HepG2 (cell line): Measurements from ENCODE around the gene SFXN5. TPM values are rescaled to one million over a fixed set of nuclear protein-coding genes. Genes with fewer than 3 reads are reported as not detected.

Source experiments
- ATAC-seq: fragments of 200-7000 bp; cut with Tn5 transposase; 3 replicates; pipeline ENCODE4 v1.9.1; 2020; ENCODE audit warnings: mild to moderate bottlenecking, moderate library complexity
- BruUV-seq: library from RNA; stranded (reverse); fragments of 400-500 nt; replicated peaks from 2 replicates; lab custom pipeline; 2021; lab: Mats Ljungman, UMichigan
- CTCF ChIA-PET: fragments of 300-600 bp; formaldehyde crosslinking; extraction: SDS; loops from one replicate; lab custom pipeline; 2021; ENCODE audit warnings: low total read pairs, inconsistent platforms, low intra/inter-chr PET ratio; lab: Yijun Ruan, JAX
- POLR2A ChIA-PET: fragments of 350-600 bp; sonication (Branson Sonifier 250); formaldehyde crosslinking; loops from one replicate; lab custom pipeline; 2020; ENCODE audit warnings: antibody characterized with exemption, inconsistent platforms; lab: Yijun Ruan, JAX
- DNase-seq: peaks from one replicate; pipeline ENCODE4 v3.0.0-alpha.2; 2015; ENCODE audit warnings: low spot score
- FAIRE-seq: peaks from 3 replicates; lab custom pipeline; 2011; peaks lifted over from hg19 to GRCh38; lab: Jason Lieb, UNC
- H2AFZ ChIP-seq: one replicate; pipeline ENCODE4 v1.6.1; 2011; ENCODE audit warnings: low read length, inconsistent platforms
- H3K27ac ChIP-seq: fragments of 300-600 bp; 3 replicates; pipeline ENCODE4 v1.8.0; 2011; ENCODE audit warnings: mixed run types, mild to moderate bottlenecking, mixed read lengths, low read length, inconsistent platforms; ENCODE audit not compliant: insufficient read depth; ENCODE audit errors: extremely low read length
- H3K27me3 ChIP-seq, 2 experiments: fragments of 200-600 bp in 1 of 2; 2 replicates in 1 of 2; 3 replicates in 1 of 2; pipeline versions ENCODE4 v1.6.0 to v1.8.0; 2011; ENCODE audit warnings: low read length in 2 of 2, mild to moderate bottlenecking in 2 of 2, moderate library complexity in 2 of 2, inconsistent platforms in 1 of 2; ENCODE audit not compliant: insufficient read depth in 2 of 2, control insufficient read depth in 1 of 2
- H3K36me3 ChIP-seq, 2 experiments: fragments of 200-600 bp in 1 of 2; replicated peaks in 1 of 2; 2 replicates in 1 of 2; 3 replicates in 1 of 2; pipeline versions ENCODE4 v1.5.1 to v1.8.0; 2011; ENCODE audit warnings: low read length in 2 of 2, inconsistent platforms in 1 of 2; ENCODE audit not compliant: insufficient read depth in 2 of 2, control insufficient read depth in 1 of 2
- H3K4me1 ChIP-seq: 2 replicates; pipeline ENCODE4 v1.5.1; 2012; ENCODE audit warnings: low read length, inconsistent platforms; ENCODE audit not compliant: insufficient read depth
- H3K4me2 ChIP-seq: 2 replicates; pipeline ENCODE4 v1.6.0; 2011; ENCODE audit warnings: low read depth, low read length, inconsistent platforms
- H3K4me3 ChIP-seq, 3 experiments: fragments of 200-600 bp in 1 of 3; sonication (generic), shearing (Covaris generic) in 1 of 3; replicated peaks in 1 of 3; 2 replicates each; pipeline ENCODE4 v1.5.1; 2011 to 2016; ENCODE audit warnings: low read length in 3 of 3, inconsistent platforms in 2 of 3, low read depth in 2 of 3, mild to moderate bottlenecking in 2 of 3, control low read depth in 1 of 3, mixed read lengths in 1 of 3; ENCODE audit not compliant: insufficient read depth in 1 of 3
- H3K79me2 ChIP-seq: one replicate; pipeline ENCODE4 v1.6.1; 2011; ENCODE audit warnings: low read length, inconsistent platforms; ENCODE audit not compliant: insufficient read depth
- H3K9ac ChIP-seq: 2 replicates; pipeline ENCODE4 v1.6.0; 2011; ENCODE audit warnings: mild to moderate bottlenecking, low read depth, low read length, inconsistent platforms; ENCODE audit not compliant: insufficient read depth
- H3K9me3 ChIP-seq: 2 replicates; pipeline ENCODE4 v1.5.1; 2012; ENCODE audit warnings: mild to moderate bottlenecking, low read length
- H4K20me1 ChIP-seq: 2 replicates; pipeline ENCODE4 v1.6.0; 2011; ENCODE audit warnings: inconsistent platforms, mild to moderate bottlenecking, low read length, moderate library complexity; ENCODE audit not compliant: insufficient read depth
- GTF3A ChIP-seq: sonication (generic); formaldehyde crosslinking; conservative IDR thresholded peaks from 2 replicates; pipeline ENCODE4 v1.4.0; 2020; ENCODE audit warnings: mild to moderate bottlenecking, missing genetic modification reagents
- IKZF4 ChIP-seq: sonication (generic); formaldehyde crosslinking; IDR thresholded peaks from 2 replicates; pipeline ENCODE4 v1.5.1; 2020; ENCODE audit warnings: borderline replicate concordance, mild to moderate bottlenecking, low read depth, missing genetic modification reagents; ENCODE audit errors: not compliant biosample characterization
- IRF2 ChIP-seq: IDR thresholded peaks from 2 replicates; pipeline ENCODE4 v1.6.1; 2018; ENCODE audit warnings: missing genetic modification reagents, missing compliant biosample characterization
- KDM6A ChIP-seq: IDR thresholded peaks from 2 replicates; pipeline ENCODE4 v1.6.1; 2016; ENCODE audit warnings: low read depth
- MIER2 ChIP-seq: IDR thresholded peaks from 2 replicates; pipeline ENCODE4 v1.6.1; 2016; ENCODE audit warnings: missing biosample characterization, missing genetic modification reagents
- POGZ ChIP-seq: sonication (generic); formaldehyde crosslinking; IDR thresholded peaks from 2 replicates; pipeline ENCODE4 v1.4.0; 2020; ENCODE audit warnings: mild to moderate bottlenecking, missing genetic modification reagents
- WIZ ChIP-seq: sonication (generic); formaldehyde crosslinking; IDR thresholded peaks from 2 replicates; pipeline ENCODE4 v1.5.1; 2020; ENCODE audit warnings: mild to moderate bottlenecking, missing genetic modification reagents
- ZNF557 ChIP-seq: sonication (generic); formaldehyde crosslinking; IDR thresholded peaks from 2 replicates; pipeline ENCODE4 v1.4.0; 2020; ENCODE audit warnings: missing genetic modification reagents
- WGBS: methylation state at CpG from one replicate; pipeline ENCODE4 v1.1.6; 2017; ENCODE audit warnings: low lambda C conversion rate; 5-methylcytosine and 5-hydroxymethylcytosine counted together
- in situ Hi-C: cut with HindIII; loops from 2 replicates; pipeline ENCODE4 v1.10.0; 2017; ENCODE audit warnings: low pct_unique_long_range_greater_than_20kb; ENCODE audit not compliant: extremely low pct_ligation_motif_present
- intact Hi-C: fragments of 100-400 bp; cut with micrococcal nuclease; formaldehyde crosslinking; loops from one replicate; pipeline ENCODE4 v1.10.0; 2022; ENCODE audit not compliant: unreplicated experiment
- polyA plus RNA-seq, 8 experiments: library from polyadenylated mRNA; depleted of rRNA in 3 of 8; stranded (reverse) in 7 of 8; unstranded in 1 of 8; fragments of >200 nt; fragmentation: Illumina TruSeq in 4 of 8; extraction: Trizol in 4 of 8; gene quantifications; 2 replicates each; pipeline versions ENCODE4 v1.2.1 to v1.2.3, GENCODE V29; 2011 to 2016; ENCODE audit warnings: low read depth in 4 of 8, missing spikeins in 1 of 8, mixed read lengths in 1 of 8; ENCODE audit not compliant: insufficient read depth in 1 of 8
- total RNA-seq, 5 experiments: library from RNA; depleted of rRNA; stranded (reverse); fragments of >200 nt; fragmentation: Illumina TruSeq; extraction: Trizol; gene quantifications; 2 replicates each; pipeline ENCODE4 v1.2.3, GENCODE V29; 2016; ENCODE audit warnings: low read depth in 1 of 5
- TF ChIP-seq, protein P1 (sequence below): sonication (generic); formaldehyde crosslinking; IDR thresholded peaks from 2 replicates; pipeline ENCODE4 v1.8.0; 2022; ENCODE audit warnings: mild to moderate bottlenecking, missing genetic modification reagents, moderate library complexity
- TF ChIP-seq, protein P2 (sequence below): sonication (generic); formaldehyde crosslinking; IDR thresholded peaks from 2 replicates; pipeline ENCODE4 v1.5.0; 2020; ENCODE audit warnings: missing genetic modification reagents
- TF ChIP-seq, protein P3 (sequence below): sonication (generic); formaldehyde crosslinking; IDR thresholded peaks from 2 replicates; pipeline ENCODE4 v1.8.1; 2022; ENCODE audit warnings: low read depth, mild to moderate bottlenecking, missing genetic modification reagents
- TF ChIP-seq, protein P4 (sequence below): IDR thresholded peaks from 2 replicates; pipeline ENCODE4 v1.6.1; 2016; ENCODE audit warnings: missing genetic modification reagents, missing compliant biosample characterization

Gene SFXN5
- total and polyA plus RNA-seq, 2 of the 13 experiments (the other 11 are each of a cell fraction or from before 2014, with no cell fraction given) = 34.9 to 37.4 TPM

DNA sequence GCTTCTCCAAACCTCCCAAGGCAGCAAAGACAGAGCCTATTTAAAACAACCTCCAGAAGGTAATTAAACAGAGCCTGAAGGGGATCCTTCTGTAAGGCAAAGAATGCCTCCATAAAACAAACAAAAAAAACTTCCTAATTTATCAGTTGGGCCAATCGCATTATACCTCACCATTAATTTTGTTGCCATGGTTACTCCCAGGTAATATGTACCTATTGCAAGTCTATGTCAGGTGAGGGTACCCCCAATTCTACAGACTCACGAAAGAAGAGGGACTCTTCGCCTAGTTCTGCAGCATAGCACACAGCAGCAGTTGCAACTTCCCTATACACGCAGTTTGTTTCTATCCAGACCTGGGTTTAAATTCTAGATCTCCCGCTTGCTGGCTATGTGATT lies 38.8 kb downstream of the SFXN5 start (continued):
- TF ChIP-seq, protein P1, sequence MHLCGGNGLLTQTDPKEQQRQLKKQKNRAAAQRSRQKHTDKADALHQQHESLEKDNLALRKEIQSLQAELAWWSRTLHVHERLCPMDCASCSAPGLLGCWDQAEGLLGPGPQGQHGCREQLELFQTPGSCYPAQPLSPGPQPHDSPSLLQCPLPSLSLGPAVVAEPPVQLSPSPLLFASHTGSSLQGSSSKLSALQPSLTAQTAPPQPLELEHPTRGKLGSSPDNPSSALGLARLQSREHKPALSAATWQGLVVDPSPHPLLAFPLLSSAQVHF (CRISPR knock-in tag) = no peak
- 0 out of 2 replicates have a peak, but pooled peaks have one; percentile 3 for TF ChIP-seq IRF2
- TF ChIP-seq, protein P2, sequence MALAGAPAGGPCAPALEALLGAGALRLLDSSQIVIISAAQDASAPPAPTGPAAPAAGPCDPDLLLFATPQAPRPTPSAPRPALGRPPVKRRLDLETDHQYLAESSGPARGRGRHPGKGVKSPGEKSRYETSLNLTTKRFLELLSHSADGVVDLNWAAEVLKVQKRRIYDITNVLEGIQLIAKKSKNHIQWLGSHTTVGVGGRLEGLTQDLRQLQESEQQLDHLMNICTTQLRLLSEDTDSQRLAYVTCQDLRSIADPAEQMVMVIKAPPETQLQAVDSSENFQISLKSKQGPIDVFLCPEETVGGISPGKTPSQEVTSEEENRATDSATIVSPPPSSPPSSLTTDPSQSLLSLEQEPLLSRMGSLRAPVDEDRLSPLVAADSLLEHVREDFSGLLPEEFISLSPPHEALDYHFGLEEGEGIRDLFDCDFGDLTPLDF (CRISPR knock-in tag) = 0 out of 2 replicates have a peak, but pooled peaks have one; percentile 1

DNA sequence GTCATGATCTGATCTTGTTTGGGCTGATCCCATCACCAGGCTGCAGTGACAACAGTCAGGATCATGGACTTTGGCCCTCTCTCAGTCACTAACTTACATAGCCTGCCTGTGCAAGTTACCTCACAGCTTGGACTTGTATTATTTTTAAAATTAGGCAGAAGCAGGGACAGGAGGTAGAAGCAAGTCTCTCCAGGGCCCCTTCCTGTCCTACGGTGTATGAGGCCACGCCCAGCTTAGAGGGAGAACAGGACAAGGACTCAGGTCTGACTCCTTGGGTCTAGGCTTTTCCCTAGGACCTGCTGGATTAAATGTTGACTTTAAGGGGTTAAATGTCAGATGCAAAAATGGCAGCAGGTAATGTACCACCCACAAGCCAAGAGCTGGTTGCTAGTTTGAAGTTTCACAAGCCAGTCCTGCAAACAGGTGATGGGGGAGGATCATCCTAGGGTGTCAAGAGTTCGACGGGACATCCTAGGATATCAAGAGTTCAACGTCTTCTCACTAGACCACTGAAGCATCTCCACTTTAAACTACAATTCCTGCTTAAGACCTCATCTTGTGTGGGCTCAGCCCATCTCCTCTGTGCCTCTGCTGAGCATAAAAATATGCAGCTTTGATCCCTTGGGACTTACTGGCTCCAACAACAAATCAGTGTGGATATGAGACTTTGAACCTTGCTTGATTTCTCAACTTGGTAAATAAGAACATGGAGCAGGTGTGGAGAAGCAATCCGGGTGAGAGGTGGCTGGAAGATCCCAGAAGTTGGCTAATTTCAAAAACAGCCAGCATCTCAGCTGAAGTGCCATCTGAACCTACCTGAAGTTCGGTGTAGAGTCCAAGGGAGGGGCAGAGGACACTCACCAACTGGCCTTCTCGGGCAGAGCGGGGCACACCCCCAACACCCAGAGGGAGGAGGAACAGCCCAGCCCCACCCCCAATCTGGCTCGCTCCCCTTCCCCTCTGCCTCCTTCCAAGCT lies 39.5 kb downstream of the SFXN5 start:
- intact Hi-C loops = loop anchor here (1.0 to 2.0 kb wide), 2 partner anchors 11 to 39 kb away; no protein-coding TSS in a partner anchor
- TF ChIP-seq, protein P3, sequence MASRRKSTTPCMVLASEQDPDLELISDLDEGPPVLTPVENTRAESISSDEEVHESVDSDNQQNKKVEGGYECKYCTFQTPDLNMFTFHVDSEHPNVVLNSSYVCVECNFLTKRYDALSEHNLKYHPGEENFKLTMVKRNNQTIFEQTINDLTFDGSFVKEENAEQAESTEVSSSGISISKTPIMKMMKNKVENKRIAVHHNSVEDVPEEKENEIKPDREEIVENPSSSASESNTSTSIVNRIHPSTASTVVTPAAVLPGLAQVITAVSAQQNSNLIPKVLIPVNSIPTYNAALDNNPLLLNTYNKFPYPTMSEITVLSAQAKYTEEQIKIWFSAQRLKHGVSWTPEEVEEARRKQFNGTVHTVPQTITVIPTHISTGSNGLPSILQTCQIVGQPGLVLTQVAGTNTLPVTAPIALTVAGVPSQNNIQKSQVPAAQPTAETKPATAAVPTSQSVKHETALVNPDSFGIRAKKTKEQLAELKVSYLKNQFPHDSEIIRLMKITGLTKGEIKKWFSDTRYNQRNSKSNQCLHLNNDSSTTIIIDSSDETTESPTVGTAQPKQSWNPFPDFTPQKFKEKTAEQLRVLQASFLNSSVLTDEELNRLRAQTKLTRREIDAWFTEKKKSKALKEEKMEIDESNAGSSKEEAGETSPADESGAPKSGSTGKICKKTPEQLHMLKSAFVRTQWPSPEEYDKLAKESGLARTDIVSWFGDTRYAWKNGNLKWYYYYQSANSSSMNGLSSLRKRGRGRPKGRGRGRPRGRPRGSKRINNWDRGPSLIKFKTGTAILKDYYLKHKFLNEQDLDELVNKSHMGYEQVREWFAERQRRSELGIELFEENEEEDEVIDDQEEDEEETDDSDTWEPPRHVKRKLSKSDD (CRISPR knock-in tag) = peak; percentile 50; the same call in 1 of the 2 replicates
- TF ChIP-seq, protein P4, sequence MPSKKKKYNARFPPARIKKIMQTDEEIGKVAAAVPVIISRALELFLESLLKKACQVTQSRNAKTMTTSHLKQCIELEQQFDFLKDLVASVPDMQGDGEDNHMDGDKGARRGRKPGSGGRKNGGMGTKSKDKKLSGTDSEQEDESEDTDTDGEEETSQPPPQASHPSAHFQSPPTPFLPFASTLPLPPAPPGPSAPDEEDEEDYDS (CRISPR knock-in tag) = peak; percentile 61
- TF ChIP-seq POGZ (CRISPR knock-in tag) (peak; percentile 79; the same call in 1 of the 2 replicates), ZNF557 (CRISPR knock-in tag) (no peak), WIZ (CRISPR knock-in tag) (peak; percentile 92; the same call in 1 of the 2 replicates), IKZF4 (peak; percentile 43), KDM6A (CRISPR knock-in tag) (peak; percentile 99), GTF3A (CRISPR knock-in tag) (peak; percentile 31; the same call in 1 of the 2 replicates), MIER2 (CRISPR knock-in tag) (peak; percentile 47; the same call in 1 of the 2 replicates)

More for the DNA sequence above, 39.5 kb downstream of the SFXN5 start:
- Histone ChIP-seq H3K36me3 (peaks cover 4 to 15% of the 10 kb centered on the region in 2 experiments; a peak in 3 of 5 replicates), H3K9ac (peak overlapping the region; percentile 77), H3K27ac (peak overlapping the region; percentile 97), H3K79me2 (peaks cover 5% of the 10 kb centered on the region), H3K4me1 (peaks cover 72% of the 10 kb centered on the region), H3K27me3 (no peaks in the 10 kb centered on the region), H3K9me3 (no peaks in the 10 kb centered on the region), H3K4me3 (peak overlapping the region; percentile 23 to 57 (median 31); a peak in 5 of 6 replicates), H4K20me1 (no peaks in the 10 kb centered on the region), H2AFZ (no peak overlapping the region), H3K4me2 (peak overlapping the region; percentile 96)
- POLR2A ChIA-PET = interaction anchor here (0.8 to 6.3 kb wide), 19 partner anchors 9 to 202 kb away, joined by 3 to 133 read pairs (median 8); partner anchors contain the start of genes CCT7, PRADC1, SFXN5 and SMYD5
- DNase-seq (peak; percentile 99), FAIRE-seq (peak; percentile 98), ATAC-seq (peak; percentile 79)
- CTCF ChIA-PET = interaction anchor here (1.5 kb wide), 1 partner anchor 31 kb away, joined by 3 read pairs; no protein-coding TSS in a partner anchor
- TSS peak; percentile 97 for BruUV-seq
- in situ Hi-C loops = no loop called here
- WGBS = 3% methylated on average over 10 of the region's 10 CpGs
